ENCODE measurements around the gene TMEM161A. TPM values are rescaled to one million over a fixed set of nuclear protein-coding genes. Genes with fewer than 3 reads are reported as not detected.

TMEM161A gene
- total RNA-seq, 1 experiment from 2014 or later: 38.7 TPM

GRCh38 chr19:19098703-19099632, 39.3 kb downstream of the TMEM161A start:
- no peak for DNase-seq (ENCODE audit: extremely low read depth, low read depth)

DNA sequence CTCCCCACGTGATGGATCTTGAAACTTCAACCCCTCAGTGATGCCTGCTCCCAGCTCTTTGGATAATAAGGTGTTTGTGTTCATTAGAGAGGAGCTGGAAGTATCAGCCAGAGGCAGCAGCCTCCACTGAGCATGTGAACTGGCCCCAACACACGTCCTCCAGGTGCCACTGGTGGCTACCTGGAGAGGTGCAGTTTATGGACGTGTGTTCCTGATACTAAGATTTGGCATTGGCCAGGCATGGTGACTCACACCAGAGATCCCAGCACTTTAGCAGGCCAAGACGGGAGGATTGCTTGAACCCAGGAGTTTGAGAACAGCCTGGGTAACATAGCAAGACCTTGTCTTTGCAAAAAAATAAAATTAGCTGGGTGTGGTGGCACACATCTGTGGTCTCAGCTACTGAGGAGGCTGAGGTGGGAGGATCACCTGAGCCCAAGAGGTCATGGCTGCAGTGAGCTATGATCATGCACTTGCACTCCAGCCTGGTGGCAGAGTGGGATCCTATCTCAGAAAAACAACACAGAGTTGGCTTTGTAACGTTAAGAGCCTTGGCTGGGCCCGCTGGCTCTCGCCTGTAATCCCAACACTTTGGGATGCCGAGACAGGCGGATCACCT, 40.1 kb downstream of the TMEM161A start:
- DNase-seq (ENCODE audit: extremely low read depth, low read depth): no peak

DNA sequence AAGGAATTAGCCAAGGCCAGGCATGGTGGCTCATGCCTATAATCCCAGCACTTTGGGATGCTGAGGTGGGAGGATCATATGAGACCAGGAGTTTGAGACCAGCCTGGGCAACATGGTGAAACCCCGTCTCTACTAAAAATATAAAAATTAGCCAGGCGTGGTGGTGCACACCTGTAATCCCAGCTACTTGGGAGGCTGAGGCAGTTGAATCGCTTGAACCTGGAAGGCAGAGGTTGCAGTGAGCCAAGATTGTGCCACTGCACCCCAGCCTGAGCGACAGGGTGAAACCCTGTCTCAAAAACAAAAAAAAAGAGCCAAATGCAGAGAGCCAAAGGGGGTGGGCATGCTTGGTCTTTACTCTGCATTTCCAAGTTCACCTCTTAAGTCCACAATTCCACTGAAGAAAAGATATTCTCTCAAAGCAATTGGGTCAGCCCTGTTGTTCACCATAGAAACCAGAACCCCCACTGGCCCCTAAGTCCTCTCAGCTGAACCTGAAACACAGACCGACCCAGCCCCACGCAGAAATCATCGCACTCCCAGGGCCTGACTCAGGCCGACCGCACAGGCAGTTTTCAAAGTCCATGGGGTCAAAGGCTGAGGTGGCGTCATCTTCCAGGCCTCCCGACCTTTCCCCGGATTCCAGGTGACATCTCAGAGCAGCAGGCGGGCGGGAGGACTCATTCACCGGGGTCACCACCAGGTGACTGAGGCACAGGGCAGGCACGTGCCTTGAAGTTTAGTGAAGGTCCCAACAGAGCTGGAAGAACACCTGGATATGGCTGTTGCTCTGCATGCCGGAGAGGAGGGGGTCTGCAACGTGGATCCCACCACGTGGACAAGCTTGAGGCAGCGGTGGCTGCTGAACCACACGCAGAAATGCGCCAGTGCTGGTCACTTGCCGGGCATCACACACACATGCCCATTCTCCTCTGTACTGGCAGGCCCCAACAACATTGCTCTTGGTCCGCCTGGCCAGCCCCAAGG, 41.3 kb downstream of the TMEM161A start:
- DNase-seq (ENCODE audit: extremely low read depth, low read depth): no peak

GRCh38 chr19:19095691-19096090, 42.6 kb downstream of the TMEM161A start:
- no peak for DNase-seq (ENCODE audit: extremely low read depth, low read depth)

DNA sequence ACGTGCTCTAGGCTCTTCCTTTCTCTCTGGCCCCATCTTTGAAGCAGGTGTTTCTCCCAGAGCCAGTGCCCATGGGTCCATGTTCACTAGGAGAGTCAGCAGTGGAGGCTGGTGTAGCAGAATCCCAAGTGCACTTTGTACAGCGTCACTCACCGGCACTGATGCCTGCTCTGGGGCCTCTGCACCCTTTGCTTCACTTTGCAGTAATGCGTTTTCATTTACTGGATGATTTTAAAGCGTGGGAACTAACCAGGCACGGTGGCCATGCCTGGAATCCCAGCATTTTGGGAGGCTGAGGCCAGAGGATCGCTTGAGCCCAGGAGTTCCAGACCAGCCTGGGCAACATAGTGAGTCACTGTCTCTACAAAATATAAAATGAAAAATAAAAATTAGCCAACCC, 43.8 kb downstream of the TMEM161A start:
- DNase-seq (ENCODE audit: extremely low read depth, low read depth): no peak

- DNase-seq (ENCODE audit: extremely low read depth, low read depth): no peak
These were observed 50.6 kb downstream of the TMEM161A start for GRCh38 chr19:19087676-19088075.

GRCh38 chr19:19083413-19084178, 54.7 kb downstream of the TMEM161A start:
- DNase-seq (ENCODE audit: extremely low read depth, low read depth): no peak

- DNase-seq (ENCODE audit: extremely low read depth, low read depth): peak; percentile 9
These were observed 56.6 kb downstream of the TMEM161A start for GRCh38 chr19:19081642-19082151.

GRCh38 chr19:19079571-19079970, 58.7 kb downstream of the TMEM161A start:
- no peak for DNase-seq (ENCODE audit: extremely low read depth, low read depth)

DNA sequence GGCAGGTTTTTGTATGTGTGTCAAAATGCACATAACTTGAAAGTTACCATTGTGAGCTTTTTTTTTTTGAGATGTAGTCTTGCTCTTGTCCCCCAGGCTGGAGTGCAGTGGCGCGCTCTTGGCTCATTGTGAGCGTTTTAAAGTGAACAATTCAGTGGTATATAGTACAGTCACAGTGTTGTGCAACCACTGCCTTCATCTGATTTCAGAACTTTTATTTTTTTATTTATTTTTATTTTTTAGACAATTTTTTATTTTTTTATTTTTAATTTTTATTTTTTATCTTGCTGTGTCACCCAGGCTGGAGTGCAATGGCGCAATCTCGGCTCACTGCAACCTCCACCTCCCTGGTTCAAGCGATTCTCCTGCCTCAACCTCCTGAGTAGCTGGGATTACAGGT, 59.5 kb downstream of the TMEM161A start:
- DNase-seq (ENCODE audit: extremely low read depth, low read depth): no peak

DNA sequence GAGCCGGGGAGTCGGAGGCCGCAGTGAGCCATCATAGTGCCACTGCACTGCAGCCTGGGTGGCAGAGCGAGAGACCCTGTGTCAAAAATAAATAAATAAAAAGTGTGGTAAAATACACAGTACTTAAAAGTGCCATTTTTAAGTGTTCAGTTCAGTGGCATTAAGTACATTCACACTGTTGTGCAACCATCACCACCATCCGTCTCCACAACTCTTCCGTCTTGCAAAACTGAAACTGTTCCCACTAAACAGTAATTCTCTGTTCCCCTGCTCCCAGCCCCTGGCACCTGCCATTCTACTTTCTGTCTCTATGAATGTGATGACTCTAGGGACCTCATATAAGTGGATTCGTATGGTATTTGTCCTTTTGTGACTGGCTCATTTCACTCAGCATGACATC, 61.2 kb downstream of the TMEM161A start:
- DNase-seq (ENCODE audit: extremely low read depth, low read depth): no peak

- DNase-seq (ENCODE audit: extremely low read depth, low read depth): no peak
These were observed 61.8 kb downstream of the TMEM161A start for GRCh38 chr19:19076476-19076875.

GRCh38 chr19:19075126-19075525, 63.2 kb downstream of the TMEM161A start:
- no peak for DNase-seq (ENCODE audit: extremely low read depth, low read depth)

DNA sequence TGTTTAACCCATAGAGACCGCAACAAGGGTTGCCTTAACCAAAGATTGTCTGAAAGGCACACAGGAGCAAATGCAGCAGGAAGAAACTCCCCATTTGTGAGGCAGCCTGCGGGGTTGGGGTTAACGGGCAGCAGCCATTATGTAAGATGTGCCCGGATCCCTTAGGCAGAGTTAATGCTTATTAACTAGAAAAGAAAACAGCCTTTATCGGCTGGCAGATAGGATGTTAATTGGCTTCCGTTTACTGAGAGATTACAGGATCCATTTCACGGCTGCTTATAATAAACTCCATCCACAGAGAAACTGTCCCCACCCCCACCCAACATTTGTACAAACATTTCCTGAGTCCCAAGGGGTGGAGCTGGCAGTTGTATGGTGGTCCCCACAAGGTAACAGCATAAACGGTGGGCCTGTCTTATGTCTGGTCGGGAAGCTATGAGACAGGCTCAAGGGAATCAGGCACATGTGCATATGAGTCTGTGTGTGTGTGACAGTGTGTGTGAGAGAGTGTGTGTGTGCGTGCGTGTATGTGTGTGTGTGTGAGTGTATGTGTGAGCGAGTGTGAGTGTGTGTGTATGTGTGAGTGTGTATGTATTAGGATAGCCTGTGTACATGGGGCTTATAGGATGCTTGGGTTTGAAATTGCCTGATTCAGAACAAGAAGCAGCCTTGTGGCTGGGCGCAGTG, 63.9 kb downstream of the TMEM161A start:
- no peak for DNase-seq (ENCODE audit: extremely low read depth, low read depth)

- DNase-seq (ENCODE audit: extremely low read depth, low read depth): no peak
These were observed 66.4 kb downstream of the TMEM161A start for GRCh38 chr19:19071897-19072296.

All from NCI-H460 (cell line).